Pancreas (tissue), 10 donors: ENCODE measurements around the gene DDR1. TPM values are rescaled to one million over a fixed set of nuclear protein-coding genes. Genes with fewer than 3 reads are reported as not detected.

Experiments
- ATAC-seq, 4 donors: fragments of 200-7000 bp; cut with Tn5 transposase; one replicate each; pipeline versions ENCODE4 v1.8.0 to v1.9.1; 2020; ENCODE audit warnings: mild to moderate bottlenecking in 4 of 4, moderate library complexity in 4 of 4
- DNase-seq, 6 donors: peaks; one replicate each; pipeline ENCODE4 v3.0.0-alpha.2; 2020
- FAIRE-seq: peaks from 2 replicates; lab custom pipeline; 2012; peaks lifted over from hg19 to GRCh38; lab: Jason Lieb, UNC
- H3K27ac ChIP-seq, 4 donors: fragments of 200-600 bp; sonication (generic); 1 replicate in 3 of 4; 2 replicates in 1 of 4; pipeline versions ENCODE4 v1.5.0 to v1.8.0; 2020
- H3K27me3 ChIP-seq, 4 donors: fragments of 200-600 bp; one replicate each; pipeline ENCODE4 v1.8.0; 2021
- H3K36me3 ChIP-seq, 3 donors: fragments of 200-600 bp; sonication (generic) in 1 of 3; one replicate each; pipeline versions ENCODE4 v1.5.0 to v1.8.0; 2020 to 2021
- H3K4me1 ChIP-seq, 3 donors: fragments of 200-600 bp; one replicate each; pipeline ENCODE4 v1.8.0; 2021
- H3K4me3 ChIP-seq, 4 donors: fragments of 200-600 bp; sonication (generic) in 2 of 4; one replicate each; pipeline versions ENCODE4 v1.5.0 to v1.8.0; 2020 to 2021
- H3K9me3 ChIP-seq, 4 donors: fragments of 200-600 bp; one replicate each; pipeline ENCODE4 v1.8.0; 2021
- CTCF ChIP-seq, 4 donors: fragments of 200-600 bp; sonication (generic) in 3 of 4; IDR thresholded peaks; one replicate each; pipeline versions ENCODE4 v1.5.0 to v1.8.0; 2021; ENCODE audit warnings: antibody characterized with exemption in 4 of 4
- WGBS, 2 donors: extraction: QIAGEN DNeasy Blood & Tissue Kit; methylation state at CpG; one replicate each; pipeline ENCODE4 v1.1.7; 2013; 5-methylcytosine and 5-hydroxymethylcytosine counted together
- intact Hi-C, 3 donors: fragments of 100-400 bp; cut with DNase I; formaldehyde crosslinking; loops; one replicate each; pipeline versions ENCODE4 v1.11.1 to v1.14.2; 2022
- polyA plus RNA-seq, 2 donors: library from polyadenylated mRNA; stranded (reverse); fragments of 200-250 nt; gene quantifications; one replicate each; pipeline ENCODE4 v1.2.3, GENCODE V29; 2013
- total RNA-seq, 6 donors: library from RNA; stranded (reverse); fragmentation: NEBNext Ultra II Directional in 4 of 6; extraction: Animal tissue kit (Norgen Biotek cat#: 25700) in 4 of 6; gene quantifications; one replicate each; pipeline versions ENCODE4 v1.2.1 to v1.2.4, GENCODE V29; 2021 to 2023
- donor health status: healthy with polysubstance abuse.
- donor health status: DM: no; HTN: no; CAD: no; lungs with moderate emphysema.
- donor health status: DM: no; HTN: no; CAD: no.
- donor health status: control.
- donor health status: control.
- donor health status: Bipolar disorder and iron deficiency.
- donor health status: DM: yes; HTN: yes; CAD: no.
- donor health status: DM: no; HTN: no; CAD: no.
- donor health status: DM: no; HTN: no; CAD: no.
- donor health status: DM: yes; HTN: yes; CAD: no.

Gene DDR1
- 100 to 1,000 TPM in 4 of 6 donors, 10 to 100 TPM in 2; 92.7 to 160 (median 118) TPM for total RNA-seq
- 100 to 1,000 TPM; 103 to 149 TPM for polyA plus RNA-seq

- Histone ChIP-seq H3K4me3 (peak within 1 kb of the TSS; percentile 69 to 75 (median 73)), H3K4me1 (peaks cover 15 to 27% (median 20%) of the 10 kb centered on the region in 3 donors), H3K9me3 (no peaks in the 10 kb centered on the region), H3K27ac (peak within 1 kb of the TSS; percentile 79 to 96 (median 89)), H3K36me3 (peaks cover 0 to 5% (median under 1%) of the 10 kb centered on the region in 3 donors), H3K27me3 (no peaks in the 10 kb centered on the region)
- DNase-seq (peak; percentile 75 to 91 (median 88)), ATAC-seq (peak; percentile 61 to 69 (median 64)), FAIRE-seq (no peak)
- intact Hi-C loops, result loop anchor here in 2 of 3 donors (5.0 to 10.0 kb wide), 2 partner anchors 52 to 149 kb away; no protein-coding TSS in a partner anchor
- TF ChIP-seq CTCF (IDR thresholded peaks at IDR 0.05), result no peak
- 2 to 3% methylated on average over 40 to 62 of the region's 62 CpGs for WGBS, 2 donors
Observed at GRCh38 chr6:30883685-30884520, at the start of gene DDR1. TSS of gene DDR1 (plus strand) at chr6:30884519. CDS start at chr6:30888730, 4,211 bp downstream.

DNA sequence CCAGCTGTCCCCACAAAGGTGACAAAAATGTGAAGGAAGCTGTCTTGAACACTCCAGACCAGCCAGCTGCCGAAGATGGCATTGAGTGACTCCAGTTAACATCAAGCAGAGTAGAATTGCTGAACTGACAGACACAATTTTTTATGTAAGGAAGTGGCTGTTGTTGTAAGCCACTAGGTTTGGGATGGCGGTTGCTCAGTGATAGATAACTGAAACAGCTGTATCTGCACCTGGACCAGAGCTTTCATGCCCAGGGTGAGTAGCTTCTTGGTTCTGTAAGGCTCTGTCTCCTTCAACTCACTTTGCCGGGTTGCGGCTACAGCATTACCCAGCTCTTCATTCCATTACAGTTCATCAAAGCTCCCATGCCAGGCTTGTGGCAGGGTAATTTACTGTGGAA, 49.7 kb upstream of the DDR1 start:
- intact Hi-C loops, result loop anchor here in 2 of 3 donors (5.0 to 10.0 kb wide), 4 partner anchors 33 to 243 kb away; partner anchors contain the start of genes DDR1 (in 1 of the 2) and VARS2 (in 1 of the 2)
- FAIRE-seq, result no peak

DNA sequence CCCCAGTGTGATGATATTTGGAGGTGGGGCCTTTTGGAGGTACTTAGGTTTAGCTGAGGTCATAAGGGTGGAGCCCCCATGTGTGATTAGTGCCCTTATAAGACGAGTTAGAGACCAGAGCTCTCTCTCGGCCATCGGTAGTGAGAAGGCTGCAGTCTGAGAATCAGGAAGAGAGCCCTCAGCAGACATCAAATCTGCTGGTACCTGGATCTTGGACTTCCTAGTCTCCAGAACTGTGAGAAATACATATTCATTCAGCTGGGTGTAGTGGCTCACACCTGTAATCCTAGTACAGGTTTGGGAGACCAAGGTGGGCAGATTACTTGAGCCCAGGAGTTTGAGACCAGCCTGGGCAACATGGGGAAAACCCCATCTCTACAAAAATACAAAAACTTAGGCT, 48.7 kb upstream of the DDR1 start:
- ATAC-seq (no peak), DNase-seq (peak in 1 of 6 donors; percentile 3), FAIRE-seq (no peak)
- Histone ChIP-seq H3K36me3 (no peaks in the 10 kb centered on the region), H3K27me3 (no peaks in the 10 kb centered on the region), H3K27ac (no peak overlapping the region), H3K9me3 (no peaks in the 10 kb centered on the region), H3K4me1 (no peaks in the 10 kb centered on the region), H3K4me3 (no peak overlapping the region)
- no peak for TF ChIP-seq CTCF (IDR thresholded peaks at IDR 0.05)
- intact Hi-C loops, result loop anchor here in 1 of 3 donors (10.0 kb wide), 1 partner anchor 79 kb away; the partner anchor contains the start of gene VARS2
- WGBS, 2 donors, result 83 to 90% methylated on average over 3 of the region's 3 CpGs

More for the DNA sequence above, 49.7 kb upstream of the DDR1 start:
- DNase-seq (no peak), ATAC-seq (no peak)
- H3K27ac ChIP-seq, result no peak overlapping the region
- no peaks in the 10 kb centered on the region for H3K4me1 ChIP-seq
- no peaks in the 10 kb centered on the region for H3K27me3 ChIP-seq
- H3K36me3 ChIP-seq, result no peaks in the 10 kb centered on the region
- H3K4me3 ChIP-seq, result no peak overlapping the region
- no peak for TF ChIP-seq CTCF (IDR thresholded peaks at IDR 0.05)
- no peaks in the 10 kb centered on the region for H3K9me3 ChIP-seq
- WGBS, 2 donors, result 89% methylated on average over 4 of the region's 4 CpGs

- intact Hi-C loops, result loop anchor here in 1 of 3 donors (10.0 kb wide), 1 partner anchor 78 kb away; the partner anchor contains the start of gene VARS2
- Histone ChIP-seq H3K9me3 (no peaks in the 10 kb centered on the region), H3K27ac (no peak overlapping the region), H3K4me1 (no peaks in the 10 kb centered on the region), H3K4me3 (no peak overlapping the region), H3K36me3 (no peaks in the 10 kb centered on the region), H3K27me3 (no peaks in the 10 kb centered on the region)
- FAIRE-seq (no peak), ATAC-seq (peak in 3 of 4 donors; percentile 32 to 80 (median 57)), DNase-seq (peak in 3 of 6 donors; percentile 1 to 27 (median 18))
- 44 to 58% methylated on average over 1 of the region's 1 CpG for WGBS, 2 donors
- TF ChIP-seq CTCF (IDR thresholded peaks at IDR 0.05), result no peak
Observed at GRCh38 chr6:30836431-30836866, 47.9 kb upstream of the DDR1 start.
